Neural progenitor cell (in vitro differentiated cells): ENCODE results near the gene TCF4.

Experiments used
- EZH2 ChIP-seq: fragments of 200-600 bp; sonication (generic); IDR thresholded peaks from 2 replicates; pipeline ENCODE4 v1.6.1; 2017; ENCODE audit warnings: antibody characterized with exemption, mild to moderate bottlenecking, moderate library complexity
- TF ChIP-seq, protein P1 (sequence below): fragments of 200-600 bp; sonication (generic); IDR thresholded peaks from 2 replicates; pipeline ENCODE4 v1.5.1; 2017; ENCODE audit warnings: antibody characterized with exemption, mild to moderate bottlenecking

GRCh38 chr18:55608497-55608896, 20.5 kb upstream of the TCF4 start:
- TF ChIP-seq, protein P1, sequence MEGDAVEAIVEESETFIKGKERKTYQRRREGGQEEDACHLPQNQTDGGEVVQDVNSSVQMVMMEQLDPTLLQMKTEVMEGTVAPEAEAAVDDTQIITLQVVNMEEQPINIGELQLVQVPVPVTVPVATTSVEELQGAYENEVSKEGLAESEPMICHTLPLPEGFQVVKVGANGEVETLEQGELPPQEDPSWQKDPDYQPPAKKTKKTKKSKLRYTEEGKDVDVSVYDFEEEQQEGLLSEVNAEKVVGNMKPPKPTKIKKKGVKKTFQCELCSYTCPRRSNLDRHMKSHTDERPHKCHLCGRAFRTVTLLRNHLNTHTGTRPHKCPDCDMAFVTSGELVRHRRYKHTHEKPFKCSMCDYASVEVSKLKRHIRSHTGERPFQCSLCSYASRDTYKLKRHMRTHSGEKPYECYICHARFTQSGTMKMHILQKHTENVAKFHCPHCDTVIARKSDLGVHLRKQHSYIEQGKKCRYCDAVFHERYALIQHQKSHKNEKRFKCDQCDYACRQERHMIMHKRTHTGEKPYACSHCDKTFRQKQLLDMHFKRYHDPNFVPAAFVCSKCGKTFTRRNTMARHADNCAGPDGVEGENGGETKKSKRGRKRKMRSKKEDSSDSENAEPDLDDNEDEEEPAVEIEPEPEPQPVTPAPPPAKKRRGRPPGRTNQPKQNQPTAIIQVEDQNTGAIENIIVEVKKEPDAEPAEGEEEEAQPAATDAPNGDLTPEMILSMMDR = no peak
- TF ChIP-seq EZH2 = no peak
